ENCODE measurements around the gene CECR2. TPM values are rescaled to one million over a fixed set of nuclear protein-coding genes. Genes with fewer than 3 reads are reported as not detected.

Gene CECR2
- total RNA-seq, 1 experiment from 2014 or later, result 154 TPM

- H3K27ac ChIP-seq (ENCODE audit: insufficient read length, low read depth, low read length), result no peak overlapping the region
- H3K4me1 ChIP-seq (ENCODE audit: insufficient read depth, low read length), result peaks cover 14% of the 10 kb centered on the region; the same call in 1 of the 2 replicates
- no peaks in the 10 kb centered on the region for H3K23me2 ChIP-seq (ENCODE audit: insufficient read length, low read depth, low read length, poor library complexity, severe bottlenecking)
- no peaks in the 10 kb centered on the region for H4K20me1 ChIP-seq (ENCODE audit: control insufficient read depth, insufficient read depth, insufficient read length)
- H3K27me3 ChIP-seq (ENCODE audit: insufficient read depth, low read length), result no peaks in the 10 kb centered on the region
- H3K14ac ChIP-seq (ENCODE audit: insufficient read depth, low read length), result no peak overlapping the region
- no peak overlapping the region for H2BK120ac ChIP-seq (ENCODE audit: low read depth, low read length, poor library complexity, severe bottlenecking)
- no peak overlapping the region for H4K91ac ChIP-seq (ENCODE audit: insufficient read length, low read depth, low read length)
- H4K8ac ChIP-seq (replicated peaks; ENCODE audit: insufficient read length, low read depth, low read length), result no peak overlapping the region
- no peak for TF ChIP-seq CTCF (conservative IDR thresholded peaks at IDR 0.05)
- no peak overlapping the region for H3K56ac ChIP-seq (ENCODE audit: insufficient read length, low read depth, low read length)
- no peak for DNase-seq
- no peak overlapping the region for H2BK20ac ChIP-seq (ENCODE audit: low read depth, low read length, poor library complexity, severe bottlenecking)
- no peak overlapping the region for H2BK12ac ChIP-seq (ENCODE audit: insufficient read length, low read depth, low read length)
- Mint-ChIP-seq H3K4me1 (peaks cover 56% of the 10 kb centered on the region in 2 experiments), H3K27ac (peak overlapping the region; percentile 88 to 97 (median 96); a peak in 6 of 7 replicates), H3K9me3 (no peaks in the 10 kb centered on the region), H3K36me3 (ENCODE audit: insufficient read depth in 1 of 3, low read depth in 3 of 3) (peaks cover 28 to 45% (median 43%) of the 10 kb centered on the region in 3 experiments), H3K27me3 (ENCODE audit: low read depth) (no peaks in the 10 kb centered on the region), H3K4me3 (no peak overlapping the region)
- no peak overlapping the region for H4K5ac ChIP-seq (ENCODE audit: insufficient read length, low read depth, low read length)
- no peak overlapping the region for H3K18ac ChIP-seq (ENCODE audit: insufficient read length, low read depth, low read length)
- H3K79me1 ChIP-seq (ENCODE audit: insufficient read depth, low read depth, low read length, poor library complexity, severe bottlenecking), result peaks cover 4% of the 10 kb centered on the region
- H3K4ac ChIP-seq (ENCODE audit: low read depth, low read length), result no peak overlapping the region
- no peak overlapping the region for H2BK5ac ChIP-seq (ENCODE audit: insufficient read length, low read length)
- H3K9ac ChIP-seq (ENCODE audit: extremely low read depth, insufficient read length, low read length), result no peak overlapping the region
- H3K23ac ChIP-seq (ENCODE audit: insufficient read length, low read depth, low read length), result no peak overlapping the region
- H2AK5ac ChIP-seq (ENCODE audit: insufficient read length, low read length), result no peak overlapping the region
- no peak overlapping the region for H3T11ph ChIP-seq (ENCODE audit: low read length)
- H3K9me3 ChIP-seq (ENCODE audit: control insufficient read depth, low read depth, low read length), result no peaks in the 10 kb centered on the region
- WGBS (ENCODE audit: extremely low coverage, insufficient read length, low lambda C conversion rate), result no CpG with 5 or more reads among the region's 5 CpGs
- H2AFZ ChIP-seq (ENCODE audit: low read length), result no peak overlapping the region
- H2BK15ac ChIP-seq (ENCODE audit: low read depth, low read length), result no peak overlapping the region
- no peak overlapping the region for H3K4me2 ChIP-seq (ENCODE audit: insufficient read depth, insufficient read length, low read length)
- H3K79me2 ChIP-seq (ENCODE audit: insufficient read depth, low read length), result peaks cover 20% of the 10 kb centered on the region; the same call in 1 of the 2 replicates
Observed at GRCh38 chr22:17476838-17477237, 107.6 kb downstream of the CECR2 start.
